K562 (cell line): Measurements from ENCODE around the gene CMIP. TPM values are rescaled to one million over a fixed set of nuclear protein-coding genes. Genes with fewer than 3 reads are reported as not detected.

Experiments used
- ATAC-seq: fragments of 200-7000 bp; cut with Tn5 transposase; 3 replicates; pipeline ENCODE4 v1.9.1; 2020; ENCODE audit warnings: moderate library complexity
- BruUV-seq: library from RNA; stranded (reverse); fragments of 400-500 nt; replicated peaks from 2 replicates; lab custom pipeline; 2021; lab: Mats Ljungman, UMichigan
- CTCF ChIA-PET: fragments of 300-600 bp; formaldehyde crosslinking; extraction: SDS; loops from one replicate; lab custom pipeline; 2021; ENCODE audit warnings: low intra/inter-chr PET ratio; lab: Yijun Ruan, JAX
- POLR2A ChIA-PET: fragments of 300-600, 350-650 bp; sonication (Branson Sonifier 250); formaldehyde crosslinking; extraction: SDS; loops from one replicate; lab custom pipeline; 2021; ENCODE audit warnings: antibody characterized with exemption, inconsistent platforms; lab: Yijun Ruan, JAX
- DNase-seq, 4 experiments: peaks; one replicate each; pipeline versions ENCODE4 v3.0.0 to v3.0.0-alpha.2; 2011 to 2018; ENCODE audit warnings: low spot score in 3 of 4, mixed read lengths in 3 of 4; ENCODE audit errors: extremely low read depth in 1 of 4
- FAIRE-seq: peaks from 2 replicates; lab custom pipeline; 2011; peaks lifted over from hg19 to GRCh38; lab: Jason Lieb, UNC
- H2AFZ ChIP-seq: 2 replicates; pipeline ENCODE4 v1.6.0; 2011; ENCODE audit warnings: low read depth, low read length, control low read depth, inconsistent platforms
- H3K27ac ChIP-seq: fragments of 200-600 bp; 3 replicates; pipeline ENCODE4 v1.8.0; 2011; ENCODE audit warnings: low read depth, mild to moderate bottlenecking, control low read depth, inconsistent platforms, low read length, moderate library complexity, mixed read lengths; ENCODE audit errors: extremely low read depth
- H3K27me3 ChIP-seq, 2 experiments: fragments of 300-600 bp in 1 of 2; 2 replicates in 1 of 2; 3 replicates in 1 of 2; pipeline versions ENCODE4 v1.6.0 to v1.8.0; 2011; ENCODE audit warnings: inconsistent platforms in 2 of 2, low read length in 2 of 2, mild to moderate bottlenecking in 1 of 2, mixed read lengths in 1 of 2, moderate library complexity in 1 of 2; ENCODE audit not compliant: control insufficient read depth in 2 of 2, insufficient read depth in 2 of 2
- H3K36me3 ChIP-seq: fragments of 300-600 bp; 3 replicates; pipeline ENCODE4 v1.8.0; 2011; ENCODE audit warnings: mild to moderate bottlenecking, low read length, inconsistent platforms; ENCODE audit not compliant: control insufficient read depth, insufficient read depth
- H3K4me1 ChIP-seq, 2 experiments: fragments of 200-600 bp in 1 of 2; replicated peaks in 1 of 2; 2 replicates in 1 of 2; 3 replicates in 1 of 2; pipeline versions ENCODE4 v1.5.1 to v1.8.0; 2011; ENCODE audit warnings: inconsistent platforms in 2 of 2, low read length in 2 of 2, mild to moderate bottlenecking in 1 of 2, mixed read lengths in 1 of 2, moderate library complexity in 1 of 2; ENCODE audit not compliant: control insufficient read depth in 2 of 2, insufficient read depth in 2 of 2
- H3K4me2 ChIP-seq: 2 replicates; pipeline ENCODE4 v1.6.1; 2011; ENCODE audit warnings: low read length, control low read depth, inconsistent platforms, mixed read lengths; ENCODE audit not compliant: insufficient read depth
- H3K4me3 ChIP-seq: fragments of 200-600 bp; sonication (generic), shearing (Covaris generic); 2 replicates; pipeline ENCODE4 v1.5.1; 2016; ENCODE audit warnings: control low read depth, inconsistent platforms
- H3K79me2 ChIP-seq: fragments of 200-600 bp; 3 replicates; pipeline ENCODE4 v1.8.0; 2011; ENCODE audit warnings: low read length, inconsistent platforms; ENCODE audit not compliant: control insufficient read depth, insufficient read depth
- H3K9ac ChIP-seq, 2 experiments: 2 replicates each; pipeline versions ENCODE4 v1.6.0 to v1.6.1; 2011; ENCODE audit warnings: low read depth in 2 of 2, low read length in 2 of 2, control low read depth in 1 of 2, inconsistent platforms in 1 of 2, mild to moderate bottlenecking in 1 of 2, mixed read lengths in 1 of 2; ENCODE audit not compliant: insufficient read depth in 1 of 2
- H3K9me1 ChIP-seq: one replicate; pipeline ENCODE4 v1.6.0; 2011; ENCODE audit warnings: inconsistent platforms, mild to moderate bottlenecking, low read length, moderate library complexity; ENCODE audit not compliant: control insufficient read depth, insufficient read depth
- H3K9me3 ChIP-seq: replicated peaks from 2 replicates; pipeline ENCODE4 v1.5.1; 2011; ENCODE audit warnings: low read depth, low read length, inconsistent platforms; ENCODE audit not compliant: control insufficient read depth, insufficient read depth
- H4K20me1 ChIP-seq: replicated peaks from 2 replicates; pipeline ENCODE4 v1.6.1; 2011; ENCODE audit warnings: low read length, inconsistent platforms, mixed read lengths; ENCODE audit not compliant: control insufficient read depth, insufficient read depth
- ADNP ChIP-seq: fragments of 200-800 bp; sonication (Bioruptor generic); IDR thresholded peaks from 2 replicates; pipeline ENCODE4 v1.6.1; 2016; ENCODE audit warnings: missing genetic modification characterization, missing compliant biosample characterization
- CGGBP1 ChIP-seq: fragments of 250-450 bp; sonication (Bioruptor Pico); IDR thresholded peaks from 2 replicates; pipeline ENCODE4 v1.9.0; 2021; ENCODE audit warnings: mild to moderate bottlenecking
- GTF3C2 ChIP-seq: IDR thresholded peaks from 3 replicates; pipeline ENCODE4 v1.6.1; 2011; ENCODE audit warnings: borderline replicate concordance, mild to moderate bottlenecking, moderate library complexity; ENCODE audit not compliant: insufficient read length; ENCODE audit errors: extremely low read depth
- HMG20B ChIP-seq: fragments of 250-450 bp; sonication (Bioruptor Pico); IDR thresholded peaks from 2 replicates; pipeline ENCODE4 v1.5.0; 2021; ENCODE audit warnings: mild to moderate bottlenecking
- MEIS2 ChIP-seq: fragments of 450-650 bp; IDR thresholded peaks from 2 replicates; pipeline ENCODE4 v1.6.1; 2014; ENCODE audit warnings: mild to moderate bottlenecking; ENCODE audit not compliant: partially characterized antibody
- SP1 ChIP-seq: sonication (generic); formaldehyde crosslinking; IDR thresholded peaks from 2 replicates; pipeline ENCODE4 v1.8.1; 2022; ENCODE audit warnings: mild to moderate bottlenecking, missing genetic modification reagents
- ZNF121 ChIP-seq: sonication (generic); formaldehyde crosslinking; conservative IDR thresholded peaks from 2 replicates; pipeline ENCODE4 v1.8.0; 2022; ENCODE audit warnings: missing genetic modification reagents
- ZNF239 ChIP-seq: fragments of 250-450 bp; sonication (Bioruptor Pico); IDR thresholded peaks from 2 replicates; pipeline ENCODE4 v1.4.0; 2020; ENCODE audit warnings: mild to moderate bottlenecking
- ZNF57 ChIP-seq: fragments of 450-650 bp; formaldehyde crosslinking; IDR thresholded peaks from 2 replicates; pipeline ENCODE4 v1.4.0; 2020; ENCODE audit warnings: mild to moderate bottlenecking, moderate library complexity
- WGBS: fragments of 100-300 bp; shearing (Covaris generic); methylation state at CpG from one replicate; pipeline ENCODE4 v1.1.6; 2016; ENCODE audit warnings: low coverage, mixed read lengths; ENCODE audit not compliant: insufficient coverage; ENCODE audit errors: missing lambda C conversion rate; 5-methylcytosine and 5-hydroxymethylcytosine counted together
- in situ Hi-C: fragments of 300-500 bp; cut with MboI; formaldehyde crosslinking; loops from 4 replicates; pipeline ENCODE4 v1.15.0; 2018; ENCODE audit warnings: inconsistent platforms, mixed read lengths
- intact Hi-C: fragments of 100-400 bp; cut with micrococcal nuclease; formaldehyde crosslinking; loops from 2 replicates; pipeline ENCODE4 v1.14.2; 2022
- polyA plus RNA-seq, 8 experiments: library from polyadenylated mRNA; depleted of rRNA in 4 of 8; stranded (reverse) in 5 of 8; unstranded in 3 of 8; fragments of >200 nt; fragmentation: Nextera tagmentation in 2 of 8; fragmentation: Illumina TruSeq in 1 of 8; extraction: Ambion mirVana in 2 of 8; extraction: Trizol in 1 of 8; gene quantifications; 2 replicates each; pipeline versions ENCODE4 v1.2.1 to v1.2.3, GENCODE V29; 2011 to 2014; ENCODE audit warnings: inconsistent platforms in 1 of 8, missing spikeins in 1 of 8
- total RNA-seq, 7 experiments: library from RNA; depleted of rRNA in 6 of 7; stranded (reverse); fragments of >200 nt in 6 of 7; fragmentation: Illumina TruSeq in 2 of 7; extraction: Trizol in 2 of 7; gene quantifications; 2 replicates each; pipeline versions ENCODE4 v1.2.1 to v1.2.3, GENCODE V29; 2011 to 2021; ENCODE audit warnings: low replicate concordance in 1 of 7
- TF ChIP-seq, protein P1 (sequence below), 3 experiments: IDR thresholded peaks in 2 of 3; conservative IDR thresholded peaks in 1 of 3; 2 replicates each; pipeline ENCODE4 v1.5.1; 2011 to 2012; ENCODE audit warnings: low read length in 3 of 3, mild to moderate bottlenecking in 3 of 3, control low read depth in 2 of 3, improper control_type of control experiment in 1 of 3, inconsistent platforms in 1 of 3, low read depth in 1 of 3, mixed read lengths in 1 of 3, moderate library complexity in 1 of 3; ENCODE audit not compliant: insufficient read depth in 2 of 3

CMIP gene
- total and polyA plus RNA-seq, 9 of the 15 experiments (the other 6 are each of a cell fraction or from before 2014, with no cell fraction given) = 0.94 to 82.5 (median 10.3) TPM

- H3K4me1 ChIP-seq = peaks cover 0 to 12% of the 10 kb centered on the region in 2 experiments; a peak in 2 of 5 replicates
- ChIA-PET CTCF (no interaction called here), POLR2A (interaction anchor here (0.9 to 2.4 kb wide), 4 partner anchors 9 to 32 kb away, joined by 3 to 6 read pairs (median 4); no protein-coding TSS in a partner anchor)
- BruUV-seq = no TSS peak
- H4K20me1 ChIP-seq = peaks cover 31% of the 10 kb centered on the region; the same call in 1 of the 2 replicates
- H3K79me2 ChIP-seq = peaks cover 37% of the 10 kb centered on the region
- in situ Hi-C loops = no loop called here
- H3K4me2 ChIP-seq = no peak overlapping the region
- H3K4me3 ChIP-seq = no peak overlapping the region
- H3K9me3 ChIP-seq = no peaks in the 10 kb centered on the region
- intact Hi-C loops = no loop called here
- WGBS = 63% methylated on average over 11 of the region's 11 CpGs
- H3K36me3 ChIP-seq = peaks cover 8% of the 10 kb centered on the region; the same call in 2 of the 3 replicates
- TF ChIP-seq ZNF121 (CRISPR knock-in tag) (peak; percentile 20; the same call in 1 of the 2 replicates), HMG20B (CRISPR knock-in tag) (no peak)
- H3K27me3 ChIP-seq = no peaks in the 10 kb centered on the region
- H3K9me1 ChIP-seq = no peaks in the 10 kb centered on the region
- no peak for FAIRE-seq
- no peak overlapping the region for H3K27ac ChIP-seq
- no peak overlapping the region for H2AFZ ChIP-seq
- DNase-seq = no peak
- no peak for ATAC-seq
- H3K9ac ChIP-seq = no peak overlapping the region
These were observed 158.2 kb downstream of the CMIP start for GRCh38 chr16:81602792-81603191.

GRCh38 chr16:81604960-81605383 is 160.4 kb downstream of the CMIP start:
- no peak overlapping the region for H2AFZ ChIP-seq
- DNase-seq (no peak), ATAC-seq (peak; percentile 37; the same call in 2 of the 3 replicates), FAIRE-seq (no peak)
- H3K27me3 ChIP-seq = no peaks in the 10 kb centered on the region
- 77% methylated on average over 8 of the region's 8 CpGs for WGBS
- intact Hi-C loops (no loop called here), in situ Hi-C loops (no loop called here)
- no TSS peak for BruUV-seq
- peaks cover 24% of the 10 kb centered on the region; the same call in 1 of the 2 replicates for H4K20me1 ChIP-seq
- H3K9me3 ChIP-seq = no peaks in the 10 kb centered on the region
- peak overlapping the region in 1 of 2 experiments; percentile 46; a peak in 1 of 4 replicates for H3K9ac ChIP-seq
- H3K79me2 ChIP-seq = peaks cover 26% of the 10 kb centered on the region
- H3K4me1 ChIP-seq = peaks cover 0 to 13% of the 10 kb centered on the region in 2 experiments; a peak in 2 of 5 replicates
- no peak overlapping the region for H3K4me3 ChIP-seq
- POLR2A ChIA-PET = no interaction called here
- no peak overlapping the region for H3K4me2 ChIP-seq
- H3K9me1 ChIP-seq = no peaks in the 10 kb centered on the region
- CTCF ChIA-PET = no interaction called here
- H3K36me3 ChIP-seq = peaks cover 25% of the 10 kb centered on the region; the same call in 2 of the 3 replicates
- H3K27ac ChIP-seq = no peak overlapping the region
- TF ChIP-seq, protein P1, sequence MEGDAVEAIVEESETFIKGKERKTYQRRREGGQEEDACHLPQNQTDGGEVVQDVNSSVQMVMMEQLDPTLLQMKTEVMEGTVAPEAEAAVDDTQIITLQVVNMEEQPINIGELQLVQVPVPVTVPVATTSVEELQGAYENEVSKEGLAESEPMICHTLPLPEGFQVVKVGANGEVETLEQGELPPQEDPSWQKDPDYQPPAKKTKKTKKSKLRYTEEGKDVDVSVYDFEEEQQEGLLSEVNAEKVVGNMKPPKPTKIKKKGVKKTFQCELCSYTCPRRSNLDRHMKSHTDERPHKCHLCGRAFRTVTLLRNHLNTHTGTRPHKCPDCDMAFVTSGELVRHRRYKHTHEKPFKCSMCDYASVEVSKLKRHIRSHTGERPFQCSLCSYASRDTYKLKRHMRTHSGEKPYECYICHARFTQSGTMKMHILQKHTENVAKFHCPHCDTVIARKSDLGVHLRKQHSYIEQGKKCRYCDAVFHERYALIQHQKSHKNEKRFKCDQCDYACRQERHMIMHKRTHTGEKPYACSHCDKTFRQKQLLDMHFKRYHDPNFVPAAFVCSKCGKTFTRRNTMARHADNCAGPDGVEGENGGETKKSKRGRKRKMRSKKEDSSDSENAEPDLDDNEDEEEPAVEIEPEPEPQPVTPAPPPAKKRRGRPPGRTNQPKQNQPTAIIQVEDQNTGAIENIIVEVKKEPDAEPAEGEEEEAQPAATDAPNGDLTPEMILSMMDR (IDR thresholded peaks at IDR 0.05 in 2 of 3, conservative IDR thresholded peaks at IDR 0.05 in 1 of 3; ENCODE audit: insufficient read depth in 2 of 3, low read depth in 1 of 3, low read length in 3 of 3) = no peak
- TF ChIP-seq SP1 (CRISPR knock-in tag) (no peak), GTF3C2 (no peak), ZNF239 (CRISPR knock-in tag) (no peak), ZNF57 (CRISPR knock-in tag) (no peak), MEIS2 (no peak), ADNP (no peak), CGGBP1 (no peak)
